GM21381 (cell line): ENCODE results near the gene ETHE1.

Experiments
- ATAC-seq: cut with Tn5 transposase; IDR thresholded peaks from one replicate; pipeline ENCODE4 v1.9.1; 2021; ENCODE audit warnings: mild to moderate bottlenecking, moderate library complexity; ENCODE audit not compliant: unreplicated experiment

ETHE1 gene

GRCh38 chr19:43468354-43469159 lies 58.4 kb downstream of the ETHE1 start:
- no peak for ATAC-seq

GRCh38 chr19:43467730-43468129 lies 59.3 kb downstream of the ETHE1 start:
- ATAC-seq, result no peak

GRCh38 chr19:43467276-43467675 lies 59.7 kb downstream of the ETHE1 start:
- ATAC-seq, result no peak

GRCh38 chr19:43466793-43467192 lies 60.2 kb downstream of the ETHE1 start:
- ATAC-seq, result no peak

- ATAC-seq, result no peak
Observed at GRCh38 chr19:43465468-43466120, 61.4 kb downstream of the ETHE1 start, which contains the start of gene LYPD3. Gene LYPD3, minus strand, starts transcription at chr19:43465608. Its CDS starts 37 bp downstream, at chr19:43465571.

GRCh38 chr19:43464134-43464775 lies 62.7 kb downstream of the ETHE1 start:
- peak; percentile 29 for ATAC-seq

GRCh38 chr19:43463381-43464133 lies 63.4 kb downstream of the ETHE1 start:
- ATAC-seq, result peak; percentile 85

GRCh38 chr19:43462785-43463380 lies 64.1 kb downstream of the ETHE1 start:
- ATAC-seq, result no peak

GRCh38 chr19:43462383-43462782 lies 64.6 kb downstream of the ETHE1 start:
- no peak for ATAC-seq

- ATAC-seq, result no peak
Observed at GRCh38 chr19:43461303-43461702, 65.7 kb downstream of the ETHE1 start.

GRCh38 chr19:43460362-43461016 lies 66.5 kb downstream of the ETHE1 start:
- ATAC-seq, result no peak

- no peak for ATAC-seq
Observed at GRCh38 chr19:43457809-43458208, 69.2 kb downstream of the ETHE1 start.
